SK-N-SH (cell line): ENCODE data around the gene HBB. TPM values are rescaled to one million over a fixed set of nuclear protein-coding genes. Genes with fewer than 3 reads are reported as not detected.

Experiments used
- CTCF ChIA-PET: fragments of 300-600, 350-600 bp; formaldehyde crosslinking; extraction: SDS; loops from one replicate; lab custom pipeline; 2021; lab: Yijun Ruan, JAX
- POLR2A ChIA-PET: fragments of 350-600 bp; sonication (Branson Sonifier 250); formaldehyde crosslinking; extraction: SDS; loops from one replicate; lab custom pipeline; 2020; ENCODE audit warnings: antibody characterized with exemption, inconsistent platforms; lab: Yijun Ruan, JAX
- DNase-seq: peaks from one replicate; pipeline ENCODE4 v3.0.0; 2012
- H2AFZ ChIP-seq: fragments of 200-600 bp; sonication (generic); 2 replicates; pipeline ENCODE4 v1.8.1; 2016; ENCODE audit warnings: antibody characterized with exemption, mild to moderate bottlenecking, low read depth
- H3F3A ChIP-seq: fragments of 200-600 bp; sonication (generic); replicated peaks from 2 replicates; pipeline ENCODE3; 2016; ENCODE audit warnings: antibody characterized with exemption, mild to moderate bottlenecking; ENCODE audit not compliant: insufficient read depth
- H3K27ac ChIP-seq, 2 experiments: fragments of 200-500 bp in 1 of 2; fragments of 200-600 bp in 1 of 2; sonication (Bioruptor generic) in 1 of 2; sonication (generic), shearing (Covaris generic) in 1 of 2; 2 replicates each; pipeline versions ENCODE4 v1.5.1 to v1.6.1; 2014 to 2016; ENCODE audit warnings: low read depth in 2 of 2, inconsistent platforms in 1 of 2, low read length in 1 of 2, mild to moderate bottlenecking in 1 of 2, mixed read lengths in 1 of 2
- H3K27me3 ChIP-seq: fragments of 200-600 bp; sonication (generic), shearing (Covaris generic); 2 replicates; pipeline ENCODE4 v1.6.1; 2016; ENCODE audit warnings: mixed run types; ENCODE audit not compliant: insufficient read depth
- H3K36me3 ChIP-seq, 2 experiments: fragments of 200-500 bp in 1 of 2; fragments of 200-600 bp in 1 of 2; sonication (Bioruptor generic) in 1 of 2; sonication (generic) in 1 of 2; replicated peaks in 1 of 2; 2 replicates each; pipeline versions ENCODE3 to v1.5.1; 2014 to 2016; ENCODE audit warnings: low read length in 1 of 2, mild to moderate bottlenecking in 1 of 2; ENCODE audit not compliant: insufficient read depth in 2 of 2, control insufficient read depth in 1 of 2
- H3K4me1 ChIP-seq, 2 experiments: fragments of 200-500 bp in 1 of 2; fragments of 200-600 bp in 1 of 2; sonication (Bioruptor generic) in 1 of 2; sonication (generic), shearing (Covaris generic) in 1 of 2; 2 replicates each; pipeline versions ENCODE4 v1.5.1 to v1.6.1; 2014 to 2016; ENCODE audit warnings: low read depth in 1 of 2, low read length in 1 of 2, mixed run types in 1 of 2; ENCODE audit not compliant: insufficient read depth in 2 of 2, control insufficient read depth in 1 of 2
- H3K4me2 ChIP-seq: fragments of 200-600 bp; sonication (generic), shearing (Covaris generic); 2 replicates; pipeline ENCODE4 v1.6.1; 2017; ENCODE audit warnings: mixed run types
- H3K4me3 ChIP-seq, 2 experiments: fragments of 200-500 bp in 1 of 2; fragments of 200-600 bp in 1 of 2; sonication (Bioruptor generic) in 1 of 2; sonication (generic), shearing (Covaris generic) in 1 of 2; 2 replicates each; pipeline versions ENCODE4 v1.5.1 to v1.8.1; 2014 to 2016; ENCODE audit warnings: low read depth in 2 of 2, inconsistent platforms in 1 of 2, low read length in 1 of 2, mild to moderate bottlenecking in 1 of 2, mixed read lengths in 1 of 2, moderate library complexity in 1 of 2
- H3K79me2 ChIP-seq: fragments of 200-600 bp; sonication (generic); 2 replicates; pipeline ENCODE4 v1.8.1; 2017; ENCODE audit warnings: mild to moderate bottlenecking; ENCODE audit not compliant: insufficient read depth
- H3K9ac ChIP-seq: fragments of 200-600 bp; sonication (generic); 2 replicates; pipeline ENCODE4 v1.6.1; 2017; ENCODE audit warnings: mixed run types
- H3K9me2 ChIP-seq: fragments of 200-600 bp; sonication (generic); 2 replicates; pipeline ENCODE4 v1.6.1; 2017; ENCODE audit warnings: mixed run types
- H3K9me3 ChIP-seq: fragments of 200-600 bp; sonication (generic); 2 replicates; pipeline ENCODE4 v1.6.1; 2017; ENCODE audit warnings: mixed run types, mild to moderate bottlenecking, moderate library complexity
- H4K20me1 ChIP-seq: fragments of 200-600 bp; sonication (generic); 2 replicates; pipeline ENCODE4 v1.6.1; 2017; ENCODE audit warnings: mild to moderate bottlenecking, mixed run types; ENCODE audit not compliant: insufficient read depth
- CHD2 ChIP-seq: fragments of 150-350 bp; IDR thresholded peaks from 2 replicates; pipeline ENCODE4 v1.6.1; 2018; ENCODE audit warnings: low read length; ENCODE audit not compliant: partially characterized antibody
- ELF1 ChIP-seq: IDR thresholded peaks from 2 replicates; pipeline ENCODE4 v1.4.0; 2012
- EZH2phosphoT487 ChIP-seq: fragments of 200-600 bp; sonication (generic); IDR thresholded peaks from 2 replicates; pipeline ENCODE4 v1.6.1; 2017; ENCODE audit warnings: low read depth, mixed run types, mild to moderate bottlenecking, antibody characterized with exemption, moderate library complexity, borderline replicate concordance
- FOXJ3 ChIP-seq: sonication (generic); formaldehyde crosslinking; IDR thresholded peaks from 2 replicates; pipeline ENCODE4 v1.5.1; 2020; ENCODE audit warnings: mild to moderate bottlenecking, missing genetic modification reagents
- GABPA ChIP-seq: IDR thresholded peaks from 2 replicates; pipeline ENCODE4 v1.4.0; 2012; ENCODE audit warnings: low read depth, mild to moderate bottlenecking
- MEF2A ChIP-seq: IDR thresholded peaks from 2 replicates; pipeline ENCODE4 v1.4.0; 2012; ENCODE audit warnings: low read depth, borderline replicate concordance
- MXI1 ChIP-seq: IDR thresholded peaks from 2 replicates; pipeline ENCODE4 v1.6.1; 2012; ENCODE audit warnings: mild to moderate bottlenecking, low read depth, low read length, improper control_type of control experiment
- NRF1 ChIP-seq: IDR thresholded peaks from 2 replicates; pipeline ENCODE4 v1.6.1; 2012; ENCODE audit warnings: low read depth, mild to moderate bottlenecking, low read length
- RFX5 ChIP-seq: IDR thresholded peaks from 2 replicates; pipeline ENCODE4 v1.6.1; 2012; ENCODE audit warnings: mild to moderate bottlenecking, improper control_type of control experiment, low read length
- SIN3A ChIP-seq: IDR thresholded peaks from 2 replicates; pipeline ENCODE4 v1.6.1; 2012; ENCODE audit warnings: low read depth, mild to moderate bottlenecking, low read length, moderate library complexity, borderline replicate concordance
- TEAD4 ChIP-seq: IDR thresholded peaks from 2 replicates; pipeline ENCODE4 v1.4.0; 2012; ENCODE audit warnings: mild to moderate bottlenecking, borderline replicate concordance; ENCODE audit not compliant: insufficient read depth
- USF1 ChIP-seq: IDR thresholded peaks from 2 replicates; pipeline ENCODE4 v1.4.0; 2012; ENCODE audit warnings: low read depth, borderline replicate concordance
- WGBS: methylation state at CpG from one replicate; pipeline ENCODE4 v1.1.6; 2017; ENCODE audit warnings: low lambda C conversion rate; 5-methylcytosine and 5-hydroxymethylcytosine counted together
- polyA plus RNA-seq, 3 experiments: library from polyadenylated mRNA; depleted of rRNA; stranded (reverse); fragments of >200 nt; gene quantifications; 2 replicates each; pipeline ENCODE4 v1.2.3, GENCODE V29; 2012
- TF ChIP-seq, protein P1 (sequence below): fragments of 200-600 bp; sonication (generic); IDR thresholded peaks from 2 replicates; pipeline ENCODE4 v1.6.1; 2017; ENCODE audit warnings: antibody characterized with exemption, mild to moderate bottlenecking, moderate library complexity

Gene HBB
- polyA plus RNA-seq, 1 of the 3 experiments (the other 2 are of a cell fraction) = not detected

DNA sequence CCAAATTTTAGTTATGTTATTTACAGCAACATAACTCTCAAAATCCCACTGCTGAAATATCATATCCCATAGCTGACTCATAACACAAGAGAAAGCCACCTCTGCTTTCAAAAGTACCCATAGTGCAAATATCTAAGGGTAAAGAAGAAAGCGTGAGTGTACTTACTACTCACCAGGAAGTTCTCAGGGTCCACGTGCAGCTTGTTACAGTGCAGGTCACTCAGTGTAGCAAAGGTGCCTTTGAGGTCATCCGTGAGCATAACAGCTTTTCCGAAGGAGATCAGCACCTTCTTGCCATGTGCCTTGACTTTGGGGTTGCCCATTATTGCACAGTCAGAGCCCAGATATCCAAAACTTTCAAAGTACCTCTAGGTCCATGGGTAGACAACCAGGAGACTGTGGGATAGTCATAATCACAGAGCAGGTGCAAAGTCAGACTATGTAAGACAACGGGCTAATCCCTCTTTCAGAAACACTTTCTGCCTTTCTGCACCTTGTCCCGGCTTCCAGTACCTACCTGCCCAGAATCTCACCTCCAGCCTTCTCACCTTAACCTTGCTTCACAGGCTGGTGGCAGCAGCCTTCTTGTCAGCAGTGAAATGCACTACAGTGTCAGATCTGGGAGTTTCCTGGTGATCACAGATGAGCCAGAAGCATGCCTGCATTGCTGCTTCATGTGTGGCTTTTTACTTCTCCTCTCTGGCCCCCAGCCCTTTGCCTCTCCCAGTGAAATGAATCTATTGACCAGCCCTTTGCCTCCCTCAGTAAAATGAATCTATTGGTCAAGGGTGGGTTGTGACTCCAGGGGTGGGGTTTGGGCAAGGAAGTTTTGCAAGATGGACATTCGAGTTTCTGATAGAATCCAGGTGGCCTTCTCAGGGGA is 16.3 kb upstream of the HBB start (continued):
- TF ChIP-seq USF1 (no peak), SIN3A (no peak), EZH2phosphoT487 (no peak), TEAD4 (no peak), ELF1 (no peak), CHD2 (no peak), MEF2A (no peak), RFX5 (no peak)
- TF ChIP-seq, protein P1, sequence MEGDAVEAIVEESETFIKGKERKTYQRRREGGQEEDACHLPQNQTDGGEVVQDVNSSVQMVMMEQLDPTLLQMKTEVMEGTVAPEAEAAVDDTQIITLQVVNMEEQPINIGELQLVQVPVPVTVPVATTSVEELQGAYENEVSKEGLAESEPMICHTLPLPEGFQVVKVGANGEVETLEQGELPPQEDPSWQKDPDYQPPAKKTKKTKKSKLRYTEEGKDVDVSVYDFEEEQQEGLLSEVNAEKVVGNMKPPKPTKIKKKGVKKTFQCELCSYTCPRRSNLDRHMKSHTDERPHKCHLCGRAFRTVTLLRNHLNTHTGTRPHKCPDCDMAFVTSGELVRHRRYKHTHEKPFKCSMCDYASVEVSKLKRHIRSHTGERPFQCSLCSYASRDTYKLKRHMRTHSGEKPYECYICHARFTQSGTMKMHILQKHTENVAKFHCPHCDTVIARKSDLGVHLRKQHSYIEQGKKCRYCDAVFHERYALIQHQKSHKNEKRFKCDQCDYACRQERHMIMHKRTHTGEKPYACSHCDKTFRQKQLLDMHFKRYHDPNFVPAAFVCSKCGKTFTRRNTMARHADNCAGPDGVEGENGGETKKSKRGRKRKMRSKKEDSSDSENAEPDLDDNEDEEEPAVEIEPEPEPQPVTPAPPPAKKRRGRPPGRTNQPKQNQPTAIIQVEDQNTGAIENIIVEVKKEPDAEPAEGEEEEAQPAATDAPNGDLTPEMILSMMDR = no peak

GRCh38 chr11:5242208-5242607 is 15.3 kb upstream of the HBB start:
- no peak overlapping the region for H3K4me2 ChIP-seq
- no peak overlapping the region for H2AFZ ChIP-seq
- H3K4me3 ChIP-seq = no peak overlapping the region
- H3K27ac ChIP-seq = no peak overlapping the region
- no peaks in the 10 kb centered on the region for H4K20me1 ChIP-seq
- ChIA-PET CTCF (no interaction called here), POLR2A (no interaction called here)
- WGBS = 3% methylated on average over 2 of the region's 2 CpGs
- H3K9me2 ChIP-seq = no peaks in the 10 kb centered on the region
- H3K79me2 ChIP-seq = no peaks in the 10 kb centered on the region
- H3K27me3 ChIP-seq = no peaks in the 10 kb centered on the region; the same call in 1 of the 2 replicates
- H3K4me1 ChIP-seq = no peaks in the 10 kb centered on the region
- no peaks in the 10 kb centered on the region for H3F3A ChIP-seq
- no peak overlapping the region for H3K9ac ChIP-seq
- no peaks in the 10 kb centered on the region for H3K36me3 ChIP-seq
- no peaks in the 10 kb centered on the region for H3K9me3 ChIP-seq
- no peak for DNase-seq
- no peak for TF ChIP-seq FOXJ3 (CRISPR knock-in tag)
- no peak for TF ChIP-seq NRF1

GRCh38 chr11:5241458-5241857 is 14.6 kb upstream of the HBB start:
- Histone ChIP-seq H3K27ac (no peak overlapping the region), H3K4me3 (no peak overlapping the region), H3K79me2 (no peaks in the 10 kb centered on the region), H3K9ac (no peak overlapping the region), H3K27me3 (no peaks in the 10 kb centered on the region; the same call in 1 of the 2 replicates), H3K4me1 (no peaks in the 10 kb centered on the region), H3K9me3 (no peaks in the 10 kb centered on the region), H3K4me2 (no peak overlapping the region), H3K36me3 (no peaks in the 10 kb centered on the region), H2AFZ (no peak overlapping the region), H4K20me1 (no peaks in the 10 kb centered on the region), H3F3A (no peaks in the 10 kb centered on the region), H3K9me2 (no peaks in the 10 kb centered on the region)
- WGBS = 3% methylated on average over 3 of the region's 3 CpGs
- ChIA-PET CTCF (interaction anchor here (0.9 kb wide), 1 partner anchor 43 kb away, joined by 4 read pairs; no protein-coding TSS in a partner anchor), POLR2A (no interaction called here)
- no peak for DNase-seq
- TF ChIP-seq GABPA (no peak), TEAD4 (no peak), MXI1 (no peak)
